GM19324 (cell line): ENCODE data around the gene OCA2.

Source experiments
- ATAC-seq: cut with Tn5 transposase; IDR thresholded peaks from one replicate; pipeline ENCODE4 v1.9.1; 2021; ENCODE audit warnings: mild to moderate bottlenecking, moderate library complexity; ENCODE audit not compliant: unreplicated experiment, low FRiP score

Gene OCA2

DNA sequence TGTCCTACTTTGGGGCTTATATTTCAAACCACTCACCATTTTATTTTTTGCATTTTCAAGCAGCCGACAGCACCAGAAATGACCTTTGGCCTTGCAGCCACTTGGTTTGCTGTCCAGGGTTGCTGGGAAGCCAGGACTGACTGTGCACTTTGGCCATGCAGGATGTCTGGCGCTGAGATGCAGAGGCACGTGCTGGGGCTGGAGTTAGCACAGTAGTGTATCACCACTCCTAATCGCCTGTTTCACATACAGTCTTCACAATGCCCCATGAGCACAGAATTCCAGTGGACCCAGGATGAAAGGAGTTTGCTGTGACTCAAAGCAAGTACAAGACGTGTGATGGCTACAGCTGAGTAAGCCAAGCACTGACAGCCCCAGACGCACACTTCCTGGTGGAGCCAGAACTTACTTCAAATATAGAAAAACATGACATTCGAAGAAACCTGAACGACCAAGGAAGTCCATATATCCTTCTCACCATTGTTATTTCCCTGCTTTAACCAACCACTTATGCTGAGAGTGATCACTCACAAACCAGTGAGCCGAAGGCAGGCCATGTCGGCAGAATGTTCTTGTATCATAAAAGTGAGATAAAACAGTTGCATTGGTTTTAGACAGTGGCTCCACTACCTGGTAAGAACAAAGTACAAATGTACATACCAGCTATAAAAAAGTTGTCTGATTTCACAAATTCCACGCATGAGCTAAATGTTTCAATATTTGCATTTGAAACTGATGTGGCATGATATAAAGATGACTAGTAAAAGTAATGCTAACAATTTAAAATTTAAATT is 16.0 kb downstream of the OCA2 start:
- ATAC-seq: no peak

DNA sequence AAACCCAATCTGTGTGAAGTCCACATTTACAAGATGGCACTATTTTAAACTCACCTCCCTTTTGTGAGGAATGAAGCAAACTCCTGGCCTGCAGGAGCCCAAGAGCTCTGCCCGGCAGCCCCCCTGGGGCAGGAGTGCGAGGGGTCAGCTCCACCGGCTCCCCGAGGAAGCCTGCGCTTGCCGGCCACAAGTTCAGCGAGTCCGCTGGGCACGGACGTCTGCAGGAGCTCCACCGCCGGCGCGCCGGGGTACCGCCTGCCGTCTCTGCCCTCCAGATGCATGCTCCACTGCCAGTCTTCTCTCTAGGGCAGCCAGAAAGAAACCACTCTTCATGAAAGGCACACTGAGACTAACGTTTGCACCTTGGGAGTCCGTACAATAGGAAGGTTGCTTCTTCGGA is 17.5 kb downstream of the OCA2 start:
- ATAC-seq: no peak

DNA sequence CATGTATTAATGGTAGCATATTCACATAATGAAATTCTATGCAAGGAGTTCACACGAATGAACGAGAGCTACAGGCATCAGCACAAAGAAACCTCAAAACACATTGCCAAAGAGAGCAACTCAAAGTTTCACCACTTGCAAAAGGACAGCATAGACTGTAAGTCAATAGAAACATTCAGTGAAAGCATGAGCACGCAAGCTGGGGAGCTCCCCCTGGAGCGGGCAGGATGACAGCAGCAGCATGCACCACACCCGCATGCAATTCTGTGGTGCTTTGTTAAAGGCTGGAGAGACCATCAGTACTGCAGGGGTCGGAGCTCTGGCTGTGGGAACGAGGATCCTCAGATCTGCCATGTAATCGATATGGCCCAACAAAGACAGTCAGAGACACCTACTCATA is 18.7 kb downstream of the OCA2 start:
- ATAC-seq: no peak

DNA sequence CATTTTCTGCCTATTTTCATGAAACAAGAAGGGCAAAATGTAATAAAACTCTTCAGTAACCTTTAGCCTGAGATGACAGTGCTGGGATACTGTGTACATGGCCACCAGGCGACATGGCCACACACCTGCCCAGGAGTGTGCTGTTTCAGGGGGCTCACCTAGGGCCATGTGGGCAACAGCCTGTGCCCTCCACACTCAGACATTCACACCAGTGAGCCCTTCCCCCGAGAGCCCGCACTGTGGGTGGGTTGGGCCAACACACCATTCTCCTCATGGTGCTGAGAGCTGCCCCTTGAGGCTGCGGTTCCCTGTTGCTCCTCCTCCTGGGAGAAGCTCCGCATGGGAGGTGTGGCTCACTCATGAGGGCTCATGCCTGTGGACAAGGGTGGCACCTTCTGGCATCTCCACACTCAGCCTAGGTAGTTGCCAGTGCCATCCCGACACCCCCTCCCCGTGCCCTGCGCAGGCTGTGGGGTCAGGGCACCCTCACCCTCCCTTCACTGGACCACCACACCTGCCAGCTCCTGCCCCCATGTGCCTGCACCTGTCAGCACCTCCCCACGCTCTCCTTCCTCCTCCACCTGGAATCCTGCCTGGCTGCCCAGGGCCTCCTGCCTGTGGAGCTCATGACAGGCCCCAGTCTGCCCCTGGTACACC is 19.7 kb downstream of the OCA2 start:
- ATAC-seq: no peak

GRCh38 chr15:28078191-28078719 is 20.9 kb downstream of the OCA2 start:
- ATAC-seq: no peak

- ATAC-seq: no peak
Measured at GRCh38 chr15:28075573-28075972, 23.5 kb downstream of the OCA2 start.

DNA sequence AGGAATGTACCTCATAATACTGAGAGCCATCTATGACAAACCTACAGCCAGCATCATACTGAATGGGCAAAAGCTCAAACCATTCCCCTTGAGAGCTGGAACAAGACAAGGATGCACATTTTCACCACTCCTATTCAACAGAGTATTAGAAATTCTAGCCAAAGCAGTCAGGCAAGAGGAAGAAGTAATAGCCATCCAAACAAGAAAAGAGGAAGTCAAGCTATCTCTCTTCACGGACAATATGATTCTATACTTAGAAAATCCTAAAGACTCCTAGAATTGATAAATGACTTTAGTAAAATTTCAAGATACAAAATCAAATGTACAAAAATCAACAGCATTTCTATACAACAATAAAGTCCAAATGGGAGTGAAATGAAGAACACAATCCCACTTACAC is 30.2 kb downstream of the OCA2 start:
- no peak for ATAC-seq

- ATAC-seq: no peak
Measured at GRCh38 chr15:28066231-28066630, 32.9 kb downstream of the OCA2 start.

- no peak for ATAC-seq
Measured at GRCh38 chr15:28060005-28060404, 39.1 kb downstream of the OCA2 start.

DNA sequence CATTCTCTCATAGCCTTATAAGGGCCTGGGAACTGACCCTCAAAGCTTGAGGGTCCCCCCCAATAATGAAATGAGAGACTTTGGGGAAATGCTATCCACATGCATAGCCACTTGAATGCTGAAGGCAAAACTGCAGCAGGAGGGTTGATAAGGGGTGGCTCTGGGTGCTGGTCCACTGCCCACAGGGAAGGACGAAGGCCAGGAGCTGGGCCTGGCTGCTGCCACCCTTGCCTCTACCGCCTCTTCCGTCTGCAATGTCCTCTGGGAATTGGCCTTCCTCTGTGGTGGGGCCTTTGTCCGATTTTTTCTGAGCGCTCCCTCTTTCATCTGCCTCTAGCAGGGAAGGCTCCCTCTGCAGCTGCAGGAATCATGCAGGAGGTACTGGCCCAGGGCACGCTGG is 41.0 kb downstream of the OCA2 start:
- ATAC-seq: no peak

DNA sequence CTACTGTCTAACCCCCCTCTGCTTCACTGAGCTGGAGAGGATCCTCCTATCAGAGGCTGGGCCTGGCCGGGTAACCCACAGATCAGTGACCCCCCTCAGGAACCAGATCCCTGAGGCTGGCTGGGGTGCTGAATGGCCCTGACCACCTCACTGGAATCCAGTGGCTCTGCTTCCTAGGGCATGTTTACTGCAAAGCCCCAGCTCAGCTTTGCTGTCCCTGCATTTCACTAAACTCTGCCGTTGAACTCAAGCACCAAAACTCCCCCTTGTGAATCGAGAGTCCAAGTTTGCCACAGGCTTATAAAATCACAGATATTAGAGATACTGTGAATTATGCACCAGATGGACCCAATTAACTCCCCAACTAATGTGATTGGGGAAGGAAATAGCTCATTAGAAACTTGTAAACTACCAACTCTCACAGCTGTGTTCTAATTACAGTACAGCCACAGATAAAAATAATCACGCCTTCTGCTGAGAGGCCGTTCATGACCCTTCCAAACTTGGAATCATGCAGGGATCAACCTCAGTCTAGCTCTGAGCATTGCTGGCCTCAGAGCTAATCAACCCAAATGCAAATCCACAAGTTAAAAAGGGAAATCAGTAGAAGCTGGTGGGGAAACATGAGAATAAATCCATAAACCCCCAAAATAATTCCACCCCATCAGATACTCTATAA is 47.0 kb downstream of the OCA2 start:
- ATAC-seq: no peak

GRCh38 chr15:28049581-28049980 is 49.5 kb downstream of the OCA2 start:
- ATAC-seq: no peak

DNA sequence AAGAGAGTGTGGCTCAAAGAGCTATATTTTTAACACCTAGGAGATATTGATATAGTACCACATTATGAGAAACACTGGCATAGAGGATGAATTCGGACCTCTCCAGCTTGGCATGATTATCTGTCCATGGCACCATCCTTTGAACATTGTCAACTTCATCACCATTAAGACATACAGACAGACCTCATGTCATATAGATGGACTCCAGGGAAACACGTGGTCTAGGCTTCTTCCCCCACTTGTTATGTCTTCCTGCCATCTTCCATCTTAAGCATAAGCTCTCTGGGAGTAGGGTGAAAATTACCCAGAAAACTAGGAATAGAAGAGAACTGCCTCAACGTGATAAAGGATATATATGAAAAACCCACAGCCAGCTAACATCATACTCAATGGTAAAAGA is 51.8 kb downstream of the OCA2 start:
- no peak for ATAC-seq

DNA sequence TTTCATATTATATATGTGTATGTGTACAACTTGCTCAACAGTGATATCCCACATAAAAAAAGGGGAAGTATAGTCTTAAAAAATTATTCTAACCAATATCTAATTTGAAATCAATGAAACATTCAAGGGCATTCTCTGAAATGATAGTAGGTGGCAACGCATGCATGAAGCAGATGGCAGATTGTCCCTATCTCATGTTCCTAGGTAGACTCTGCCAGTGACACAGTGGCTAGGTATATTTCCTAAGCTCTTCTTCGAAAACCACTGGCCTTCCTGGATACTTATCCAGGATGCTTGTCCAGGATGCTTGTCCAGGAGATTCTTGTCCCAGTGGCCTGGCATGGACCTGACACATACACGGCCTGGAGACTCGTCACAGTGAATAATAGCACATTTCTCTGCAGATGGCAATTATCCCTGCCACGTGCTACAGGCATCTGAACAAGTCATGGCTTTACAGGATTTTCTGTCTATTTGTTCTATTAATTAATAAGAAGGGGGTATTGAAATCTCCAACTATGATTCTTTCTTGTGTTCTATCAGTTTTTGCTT is 54.9 kb downstream of the OCA2 start:
- ATAC-seq: no peak

DNA sequence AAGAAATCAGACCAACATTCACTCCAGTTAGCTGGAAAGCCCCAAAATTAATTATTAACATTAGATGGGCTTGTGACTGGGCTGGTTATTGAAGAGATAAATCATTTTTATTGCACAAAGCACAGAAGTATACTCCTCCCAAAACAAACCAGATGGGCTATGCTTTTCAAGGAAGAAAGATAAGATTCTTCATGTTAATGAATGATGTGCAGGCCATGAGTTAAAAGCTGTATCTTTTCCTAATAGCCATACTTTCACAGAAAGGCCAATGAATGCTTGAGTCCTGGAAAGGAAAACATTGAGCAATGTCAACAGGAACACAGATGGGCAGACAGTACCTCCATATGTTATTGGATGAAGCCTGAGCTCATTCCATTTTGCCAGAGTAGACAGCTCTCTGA is 55.4 kb downstream of the OCA2 start:
- no peak for ATAC-seq

DNA sequence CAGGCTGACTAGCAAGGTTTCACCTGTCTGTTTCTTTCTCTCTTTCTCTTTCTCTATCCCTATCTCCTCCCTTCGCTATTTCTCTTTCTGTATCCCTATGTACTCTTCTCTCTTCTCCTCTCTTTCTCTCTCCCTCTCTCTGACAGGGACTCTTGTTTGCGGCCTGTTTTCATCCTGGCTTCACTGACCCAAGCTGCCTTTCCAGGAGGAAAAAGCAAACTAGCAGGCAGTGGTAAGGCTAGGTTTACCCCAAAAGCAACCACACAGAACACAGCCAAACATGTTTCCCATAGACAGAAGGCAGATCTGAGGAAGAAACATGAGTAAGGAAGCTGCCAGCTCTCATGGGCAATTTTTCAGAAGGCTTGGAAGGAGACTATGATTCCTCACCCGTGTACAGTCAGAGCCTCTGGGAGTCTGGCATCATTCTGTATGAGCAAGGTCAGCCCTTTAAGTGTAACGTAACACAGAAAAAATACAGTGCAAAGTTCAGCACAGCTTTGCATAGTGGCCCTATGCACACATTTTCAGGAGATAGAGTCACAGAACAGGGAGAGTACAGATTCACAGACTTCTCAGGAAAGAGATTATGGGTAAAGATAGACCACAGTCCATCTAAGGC is 61.0 kb downstream of the OCA2 start:
- ATAC-seq: no peak

- no peak for ATAC-seq
Measured at GRCh38 chr15:28033443-28033842, 65.7 kb downstream of the OCA2 start.

DNA sequence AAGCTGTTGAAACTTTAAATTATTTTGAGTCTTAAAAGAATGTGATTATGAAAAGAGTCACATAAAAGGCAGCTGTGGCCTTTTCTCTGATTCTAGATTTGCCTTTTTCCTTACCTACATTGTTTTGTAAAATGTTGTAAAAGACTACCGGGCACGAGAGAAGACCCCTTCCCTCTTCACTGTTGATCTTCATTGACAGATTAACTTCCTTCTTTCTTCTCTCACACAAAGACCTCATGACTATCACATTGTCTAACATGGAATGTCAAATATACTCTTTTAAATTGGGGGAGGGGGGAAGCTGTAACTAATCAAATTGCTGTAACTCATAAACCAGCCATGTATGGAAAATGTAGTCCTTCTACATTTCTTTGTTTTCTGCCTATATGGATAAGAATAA is 68.3 kb downstream of the OCA2 start:
- ATAC-seq: no peak

GRCh38 chr15:28027714-28028076 is 71.4 kb downstream of the OCA2 start:
- ATAC-seq: no peak

- no peak for ATAC-seq
Measured at GRCh38 chr15:28026764-28027713, 72.1 kb downstream of the OCA2 start.
